ENCODE measurements around the gene LRIT2.

The LRIT2 gene

DNA sequence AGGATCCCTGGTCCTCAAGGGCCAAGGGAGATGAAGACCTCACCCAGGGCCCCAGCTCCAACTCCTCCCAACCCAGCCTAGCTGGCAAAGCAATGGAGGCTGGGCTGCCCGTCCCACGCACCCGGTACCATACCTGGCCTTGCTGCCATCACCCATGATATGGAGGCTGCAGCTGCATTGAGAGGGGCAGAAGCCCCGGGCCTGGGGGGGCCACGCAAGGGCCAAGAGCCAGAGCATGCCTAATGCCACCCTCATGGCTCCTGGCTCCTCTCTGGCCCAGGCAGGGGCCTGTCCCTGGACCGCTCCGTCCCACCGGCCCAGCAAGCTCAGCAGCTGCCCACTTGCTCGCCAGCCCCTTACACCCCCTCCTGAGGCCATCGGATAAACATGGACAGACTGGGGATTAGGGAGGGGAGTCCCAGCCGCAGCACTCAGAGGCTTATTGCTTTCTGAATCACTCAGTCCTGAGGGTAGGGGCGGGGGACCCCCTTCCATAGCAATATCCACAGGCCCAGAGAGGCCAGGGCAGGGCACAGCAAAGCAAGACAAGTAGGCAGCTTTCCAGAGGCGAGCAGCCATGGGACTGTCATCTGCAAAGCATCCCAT, 15.9 kb upstream of the LRIT2 start, which contains the start of gene LRIT1:
TSS of gene LRIT1 (minus strand) at position 362 of the 606 bp plus-strand sequence. CDS start at position 255, 107 bp downstream.
- no peak for DNase-seq

GRCh38 chr10:84238909-84239308, 13.6 kb upstream of the LRIT2 start:
- DNase-seq = no peak

DNA sequence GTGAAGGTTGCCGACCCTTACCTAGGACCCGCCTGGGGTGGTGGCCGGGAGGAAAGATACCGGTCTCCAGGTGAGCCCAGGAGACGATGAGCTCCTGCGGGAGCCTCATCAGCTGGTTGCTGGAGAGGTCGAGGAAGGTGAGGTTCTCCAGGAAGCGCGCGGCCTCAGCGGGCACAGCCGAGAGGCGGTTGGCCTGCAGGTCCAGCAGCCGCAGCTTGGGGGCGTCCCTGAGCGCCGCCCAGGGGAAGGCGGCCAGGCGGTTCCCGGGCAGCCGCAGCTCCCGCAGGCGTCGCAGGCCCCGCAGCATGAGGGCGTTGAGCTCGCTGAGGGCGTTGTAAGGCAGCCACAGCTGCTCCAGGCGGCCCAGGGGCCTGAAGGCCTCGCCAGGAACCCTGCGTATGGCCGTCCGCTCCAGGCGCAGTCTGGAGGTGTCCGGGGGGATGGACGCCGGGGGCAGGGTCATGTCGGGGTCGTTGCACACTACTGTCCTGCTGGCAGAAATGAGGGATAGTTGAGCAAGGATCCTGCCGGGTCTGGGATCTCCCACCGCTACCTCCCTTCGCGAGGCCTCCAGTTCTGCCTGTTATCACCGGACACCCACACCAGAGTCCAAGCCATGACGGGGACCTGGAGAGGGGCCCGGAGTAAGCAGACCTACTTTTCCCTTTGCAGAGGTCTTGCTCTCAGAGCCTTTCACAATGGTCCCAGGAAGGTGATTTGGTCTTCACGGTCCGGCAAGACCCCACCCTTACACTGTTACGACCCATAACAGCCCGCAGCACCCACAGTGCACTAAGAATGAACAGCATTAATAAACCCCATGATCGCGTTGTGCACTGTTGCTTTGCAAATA, 12.1 kb upstream of the LRIT2 start:
- DNase-seq = no peak

DNA sequence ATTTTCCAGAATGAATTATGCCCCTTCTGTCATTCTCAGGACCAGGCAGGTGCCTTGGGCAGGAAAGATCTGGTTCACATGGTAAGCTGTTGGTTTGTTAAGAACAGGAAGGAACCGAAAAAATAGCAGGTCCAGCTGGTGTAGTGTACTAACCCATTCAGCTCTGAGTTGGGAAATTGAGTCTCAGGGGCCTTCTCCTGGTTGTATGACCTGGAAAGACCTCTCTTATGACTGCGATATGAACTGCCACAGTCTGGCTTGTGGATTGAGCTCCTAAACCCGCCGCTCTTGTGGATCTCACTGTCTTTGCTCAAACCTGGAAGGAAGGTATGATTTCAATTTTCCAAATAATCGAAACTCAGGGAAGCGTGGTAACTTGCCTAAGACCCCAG, 11.5 kb upstream of the LRIT2 start:
- DNase-seq = no peak

- DNase-seq = no peak
Measured at GRCh38 chr10:84235096-84235495, 9.8 kb upstream of the LRIT2 start.

DNA sequence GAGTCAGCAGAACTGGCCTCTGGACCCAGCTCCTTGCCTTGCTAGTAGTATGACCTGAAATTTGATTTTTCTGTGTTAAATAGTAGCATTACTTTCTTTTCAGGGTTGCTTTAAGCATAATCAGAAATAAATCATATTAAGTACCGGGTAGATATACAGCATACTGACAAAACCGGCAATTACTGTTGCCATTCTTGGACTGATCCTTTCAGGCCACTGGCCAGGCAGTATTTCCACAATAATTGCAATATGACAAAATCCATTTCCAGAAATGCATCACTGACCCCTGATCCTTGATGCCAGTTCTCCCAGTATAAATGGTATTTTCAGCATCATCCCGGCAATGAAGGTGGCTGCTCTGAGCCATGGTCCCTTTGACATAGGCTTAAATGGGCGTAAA, 9.1 kb upstream of the LRIT2 start:
- DNase-seq = no peak

GRCh38 chr10:84233940-84234339, 8.6 kb upstream of the LRIT2 start:
- no peak for DNase-seq

DNA sequence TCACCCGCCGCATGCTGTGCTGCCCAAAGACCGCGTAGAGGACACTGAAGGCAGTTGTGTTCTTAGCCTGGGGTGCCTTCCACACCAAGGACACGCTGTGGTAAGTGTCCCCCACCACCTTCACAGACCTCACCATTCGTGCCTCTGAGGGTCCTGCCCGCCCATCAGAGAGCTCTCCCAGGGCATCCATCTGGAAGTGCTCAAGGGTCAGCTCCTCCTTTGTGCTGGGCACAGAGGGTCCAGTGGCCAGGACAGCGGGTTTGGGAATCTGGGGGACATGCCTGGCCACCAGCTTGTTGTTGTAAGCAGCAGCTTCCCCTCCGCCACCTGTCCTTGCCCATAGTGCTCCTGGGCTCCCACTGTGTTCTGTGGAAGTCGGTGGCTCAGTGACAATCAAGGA, 7.0 kb upstream of the LRIT2 start:
- DNase-seq = no peak

DNA sequence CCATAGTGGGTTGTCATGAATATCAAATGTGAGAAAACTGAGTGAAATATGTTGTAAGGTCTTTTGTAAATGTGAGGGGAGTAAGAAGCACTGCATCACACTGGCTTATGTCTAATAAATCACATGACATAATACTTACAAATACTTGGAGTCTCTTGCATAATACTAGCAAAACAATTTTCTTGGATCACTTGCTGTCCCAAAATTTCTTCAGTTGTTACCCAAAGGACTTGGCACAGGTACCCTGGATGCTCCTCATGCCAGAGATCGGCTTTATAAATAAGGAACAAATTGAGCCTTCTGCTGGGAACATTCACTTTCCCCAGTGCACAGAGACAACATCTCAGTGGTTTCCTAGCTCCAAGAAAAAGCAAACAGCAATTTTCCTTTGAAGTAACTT, 5.0 kb upstream of the LRIT2 start:
- no peak for DNase-seq

DNA sequence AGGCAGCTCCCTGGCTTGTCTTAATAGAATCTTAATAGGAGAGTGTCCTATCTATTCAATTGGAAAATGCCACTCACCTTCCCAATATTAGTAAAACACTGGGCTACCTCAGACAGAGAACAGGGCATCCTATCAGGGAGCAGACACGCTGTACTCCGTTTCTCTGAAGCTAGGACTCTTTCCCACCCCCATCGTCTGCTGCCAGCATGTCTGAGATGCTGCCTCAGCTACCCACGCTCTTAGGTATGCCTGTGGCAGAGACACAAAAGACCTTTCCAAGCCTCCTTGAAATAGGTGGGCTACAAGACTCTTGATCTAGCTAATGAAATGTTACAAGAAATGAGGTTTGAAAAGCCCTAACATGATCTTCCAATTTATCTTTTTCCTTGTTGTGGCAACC, 2.5 kb upstream of the LRIT2 start:
- no peak for DNase-seq

- no peak for DNase-seq
Measured at GRCh38 chr10:84226616-84227015, 1.3 kb upstream of the LRIT2 start.

- no peak for DNase-seq
Measured at GRCh38 chr10:84224411-84225028, 824 bp downstream of the LRIT2 start.

- DNase-seq = no peak
Measured at GRCh38 chr10:84221916-84222315, 3.4 kb downstream of the LRIT2 start.

DNA sequence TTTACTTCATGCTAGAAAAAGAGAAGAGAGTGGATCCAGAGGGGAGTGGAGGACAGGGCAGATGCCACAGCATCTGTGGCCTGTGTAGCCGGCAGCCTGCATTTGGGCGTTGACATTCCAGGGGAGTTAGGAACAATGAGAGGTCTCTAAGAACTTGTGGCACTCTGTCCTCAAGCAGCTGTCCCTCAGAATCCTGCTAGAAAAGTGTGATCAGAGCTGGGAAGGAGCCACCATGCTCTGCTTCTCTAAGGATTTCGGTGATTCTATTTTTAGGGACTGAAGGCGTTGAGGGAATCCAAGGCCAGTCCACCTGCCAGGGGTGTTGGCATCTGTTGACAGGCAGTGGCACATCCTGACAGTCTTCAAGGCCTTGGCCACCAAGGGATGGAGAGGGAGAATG, 7.6 kb downstream of the LRIT2 start:
- no peak for DNase-seq

GRCh38 chr10:84216834-84217233, 8.5 kb downstream of the LRIT2 start:
- DNase-seq = no peak

GRCh38 chr10:84214612-84215235, 10.6 kb downstream of the LRIT2 start:
- DNase-seq = no peak

GRCh38 chr10:84214046-84214572, 11.2 kb downstream of the LRIT2 start:
- DNase-seq = no peak

DNA sequence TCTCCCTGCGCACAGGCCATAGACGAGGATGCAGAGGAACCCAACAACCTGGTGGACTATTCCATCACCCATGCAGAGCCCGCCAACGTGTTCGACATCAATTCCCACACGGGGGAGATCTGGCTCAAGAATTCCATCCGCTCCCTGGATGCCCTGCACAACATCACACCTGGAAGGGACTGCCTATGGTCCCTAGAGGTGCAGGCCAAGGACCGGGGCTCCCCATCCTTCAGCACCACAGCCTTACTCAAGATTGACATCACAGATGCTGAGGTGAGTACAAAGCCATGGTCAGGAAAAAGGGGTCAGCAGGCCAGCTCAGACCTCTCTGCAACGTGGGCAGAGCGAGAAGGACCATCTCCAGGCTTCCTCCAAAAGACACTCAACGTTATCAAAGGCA, 12.3 kb downstream of the LRIT2 start:
- DNase-seq = no peak

- DNase-seq = no peak
Measured at GRCh38 chr10:84212014-84212413, 13.3 kb downstream of the LRIT2 start.

DNA sequence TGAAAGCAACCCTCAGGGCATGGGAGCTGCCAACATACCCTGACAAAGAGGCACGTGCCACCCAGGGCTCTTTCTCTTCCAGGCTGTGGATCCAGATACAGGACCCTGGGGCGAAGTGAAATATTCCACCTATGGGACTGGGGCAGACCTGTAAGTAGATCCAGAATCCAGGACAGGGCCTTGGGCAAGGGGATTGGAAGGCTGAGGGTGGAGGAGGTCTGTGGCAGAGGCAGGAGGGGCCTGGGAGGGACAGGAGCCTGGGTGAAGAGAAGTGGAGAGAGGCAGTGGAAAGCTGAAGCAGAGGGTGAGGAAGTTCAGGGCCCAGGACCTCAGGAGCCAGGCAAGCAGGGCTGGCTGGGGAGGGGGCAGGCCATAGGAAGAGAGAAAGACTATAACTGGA, 13.8 kb downstream of the LRIT2 start:
- no peak for DNase-seq

GRCh38 chr10:84208023-84208422, 17.3 kb downstream of the LRIT2 start:
- no peak for DNase-seq

DNA sequence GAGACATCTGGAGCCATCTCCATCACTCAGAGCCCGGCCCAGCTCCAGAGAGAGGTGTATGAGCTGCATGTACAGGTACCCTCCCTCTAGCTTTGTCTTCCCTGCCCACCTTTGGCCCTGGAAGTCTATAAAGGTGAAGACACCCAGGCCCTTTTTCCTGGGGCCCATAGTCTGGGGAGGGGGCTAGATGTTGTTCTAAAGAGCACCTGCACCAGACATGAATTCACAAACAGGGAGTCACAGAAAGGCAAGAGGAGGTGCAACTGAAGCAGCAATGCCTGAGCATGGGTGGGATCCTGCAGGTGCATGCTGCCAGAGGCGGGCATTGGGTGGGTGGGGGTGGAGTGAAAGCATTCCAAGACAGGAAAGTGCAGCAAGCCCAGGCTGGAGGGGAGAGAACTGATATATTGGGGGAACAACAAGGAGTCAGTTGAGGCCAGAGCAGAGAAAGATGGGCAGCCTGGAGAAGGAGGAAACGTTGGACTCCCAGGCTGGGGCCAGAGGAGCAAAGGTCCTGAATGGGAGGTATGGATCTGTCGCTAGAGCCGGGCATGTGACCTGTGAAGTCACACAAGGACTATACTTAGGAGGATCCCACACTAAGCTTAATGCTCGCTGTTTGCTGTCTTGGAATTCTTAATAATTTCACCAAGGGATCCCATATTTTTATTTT, 19.4 kb downstream of the LRIT2 start:
- DNase-seq = no peak

Data from NCI-H2171 (cell line).